ENCODE data around the gene TBATA.

TBATA gene

DNA sequence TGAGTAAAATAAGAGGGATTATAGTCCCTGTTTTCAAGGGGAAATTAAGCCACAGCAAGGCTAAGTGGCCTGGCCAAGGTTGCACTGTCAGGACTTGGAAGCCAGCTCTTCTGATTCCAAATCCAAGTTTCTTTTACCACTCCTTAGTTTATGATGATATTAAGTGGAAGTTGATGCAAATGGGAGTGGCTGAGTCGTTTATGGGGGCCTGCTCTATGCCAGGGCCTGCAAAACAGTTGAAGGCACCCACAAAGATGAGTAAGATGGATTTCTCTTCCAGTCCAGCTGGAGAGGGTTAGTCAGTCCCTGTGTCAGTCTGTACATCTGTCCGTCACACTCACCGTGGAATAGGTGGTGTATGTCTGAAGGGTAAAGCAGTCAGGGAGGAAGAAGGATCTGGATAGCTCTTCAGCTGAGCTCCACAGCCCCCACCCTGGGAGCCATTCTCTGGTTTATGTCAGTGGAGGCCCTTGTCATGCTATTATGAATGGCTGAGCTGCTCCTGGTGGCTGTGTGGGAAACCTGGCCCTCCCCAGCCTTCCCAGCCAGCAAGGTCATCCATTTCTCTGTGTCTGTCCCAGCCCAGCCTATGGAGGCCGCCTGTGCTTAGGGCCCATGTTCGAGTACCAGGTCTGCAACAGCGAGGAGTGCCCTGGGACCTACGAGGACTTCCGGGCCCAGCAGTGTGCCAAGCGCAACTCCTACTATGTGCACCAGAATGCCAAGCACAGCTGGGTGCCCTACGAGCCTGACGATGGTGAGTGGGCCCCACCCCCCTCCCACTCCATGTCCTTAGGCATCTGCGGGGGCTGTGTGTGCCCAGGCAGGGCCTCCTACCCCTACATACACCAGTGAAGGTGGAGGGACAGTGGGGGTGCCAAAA, 44.5 kb downstream of the TBATA start:
- no peak for DNase-seq

GRCh38 chr10:70738761-70739121, 46.4 kb downstream of the TBATA start:
- DNase-seq, result no peak

- DNase-seq, result no peak
Measured at GRCh38 chr10:70738006-70738760, 47.0 kb downstream of the TBATA start.

DNA sequence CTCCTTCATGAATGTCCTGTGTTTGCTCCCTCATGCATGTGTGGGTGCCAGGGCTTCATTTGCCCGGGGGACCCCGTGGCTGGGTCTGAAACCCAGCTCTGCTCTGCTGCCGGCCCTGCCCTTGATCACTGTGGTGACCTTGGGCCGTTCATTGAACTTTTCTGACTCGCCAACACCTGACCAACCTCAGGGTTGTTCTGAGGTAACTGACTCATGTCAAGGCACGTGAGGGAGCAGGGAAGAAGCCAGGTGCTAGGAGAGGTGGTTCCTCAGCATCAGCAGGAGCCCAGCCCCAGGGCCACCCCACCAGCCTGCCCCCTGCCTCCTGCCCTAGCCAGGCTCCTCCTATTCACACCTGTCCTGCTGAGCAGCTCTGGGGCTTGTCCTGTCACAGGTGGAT, 47.9 kb downstream of the TBATA start:
- no peak for DNase-seq

GRCh38 chr10:70736525-70736924, 48.7 kb downstream of the TBATA start:
- no peak for DNase-seq

- DNase-seq, result no peak
Measured at GRCh38 chr10:70735161-70735560, 50.0 kb downstream of the TBATA start.

DNA sequence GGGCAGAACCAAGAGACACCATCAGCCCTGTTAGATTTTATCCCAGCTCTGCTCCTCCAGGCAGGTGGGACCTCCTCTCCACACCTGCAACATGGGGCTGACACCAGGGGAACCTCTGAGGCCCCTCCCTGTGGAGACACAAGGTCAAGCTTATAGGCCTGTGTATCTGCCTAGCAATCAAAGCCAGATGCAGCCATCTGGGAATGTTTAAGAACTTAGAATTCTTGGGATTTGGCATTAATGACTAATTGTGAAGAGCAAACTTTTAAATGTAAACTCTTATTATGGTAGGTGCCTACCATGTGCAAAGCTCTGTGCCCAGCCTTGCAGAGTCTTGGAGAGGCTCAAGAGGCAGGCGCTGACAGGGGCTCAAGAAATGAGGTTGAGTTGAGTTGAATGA, 52.1 kb downstream of the TBATA start:
- DNase-seq, result no peak

GRCh38 chr10:70732569-70732968, 52.6 kb downstream of the TBATA start:
- DNase-seq, result no peak

- DNase-seq, result no peak
Measured at GRCh38 chr10:70730955-70731354, 54.2 kb downstream of the TBATA start.

DNA sequence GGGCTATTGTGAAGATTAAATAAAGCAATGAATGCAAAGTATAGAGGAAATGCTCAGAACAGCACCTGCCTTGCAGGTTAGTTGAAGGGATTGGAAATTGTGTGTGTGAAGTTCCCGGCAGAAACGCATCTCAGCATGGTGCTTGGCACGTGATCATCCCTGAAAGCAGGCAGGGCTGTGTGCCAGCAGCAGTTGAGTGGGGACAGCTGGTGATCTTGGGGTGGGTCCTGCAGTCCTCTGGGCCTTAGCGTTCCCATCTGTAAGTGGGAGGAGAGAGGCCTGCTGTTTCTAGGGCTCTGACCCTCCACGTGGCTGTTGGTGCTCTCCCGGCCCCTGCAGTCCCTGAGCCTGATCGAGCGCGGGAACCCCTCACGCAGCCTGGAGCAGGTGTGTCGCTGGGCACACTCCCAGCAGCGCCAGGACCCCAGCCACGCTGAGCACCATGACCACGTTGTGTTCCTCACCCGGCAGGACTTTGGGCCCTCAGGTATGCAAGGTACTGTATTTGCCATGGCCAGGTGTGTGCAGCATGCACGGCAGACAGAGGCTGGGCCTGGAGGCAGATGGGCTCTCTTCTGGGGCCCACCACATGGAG, 55.3 kb downstream of the TBATA start:
- no peak for DNase-seq

- no peak for DNase-seq
Measured at GRCh38 chr10:70728328-70728727, 56.8 kb downstream of the TBATA start.

GRCh38 chr10:70726909-70727495, 58.2 kb downstream of the TBATA start:
- no peak for DNase-seq

DNA sequence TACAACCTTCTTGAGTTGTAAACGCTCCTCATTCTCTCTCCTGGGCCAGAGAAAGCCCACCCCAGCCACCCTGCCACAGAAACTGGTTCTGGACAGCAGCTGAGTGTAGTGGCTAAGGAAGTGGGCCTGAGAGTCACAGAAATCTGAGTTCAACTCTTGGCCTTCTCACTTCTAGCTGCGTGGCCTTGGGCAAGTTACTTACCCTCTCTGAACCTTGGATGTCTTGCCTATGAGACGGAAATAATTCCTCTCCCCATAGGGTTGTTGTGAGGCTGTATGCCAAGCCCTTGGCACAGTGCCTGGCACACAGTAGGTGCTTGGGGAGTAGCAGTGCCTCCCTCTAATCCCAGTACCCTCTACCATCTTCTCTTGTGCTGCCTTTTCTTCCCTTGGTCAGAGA, 61.4 kb downstream of the TBATA start:
- no peak for DNase-seq

- no peak for DNase-seq
Measured at GRCh38 chr10:70722820-70723424, 62.3 kb downstream of the TBATA start.

All from CD4-positive, alpha-beta T cell treated with Interleukin-4 for 1 hour (primary cell).